ENCODE data around the gene SLC45A1.

The SLC45A1 gene

GRCh38 chr1:8352471-8352845 is 34.5 kb downstream of the SLC45A1 start:
- TF ChIP-seq TAF1 (IDR thresholded peaks at IDR 0.05; ENCODE audit: borderline replicate concordance, insufficient read depth, low read length) (no peak), POLR2AphosphoS5 (IDR thresholded peaks at IDR 0.05; ENCODE audit: low read depth, low read length) (no peak), SIN3A (IDR thresholded peaks at IDR 0.05; ENCODE audit: borderline replicate concordance, insufficient read depth, low read length) (no peak), FOXP2 (optimal IDR thresholded peaks at IDR 0.05; ENCODE audit: borderline replicate concordance, extremely low read depth, extremely low read length, insufficient read depth) (no peak), REST (IDR thresholded peaks at IDR 0.05; ENCODE audit: insufficient read depth in 1 of 2, low read depth in 2 of 2, low read length in 2 of 2) (no peak)

GRCh38 chr1:8352886-8353785 is 35.2 kb downstream of the SLC45A1 start:
- TF ChIP-seq SIN3A (IDR thresholded peaks at IDR 0.05; ENCODE audit: borderline replicate concordance, insufficient read depth, low read length) (no peak), REST (IDR thresholded peaks at IDR 0.05; ENCODE audit: insufficient read depth in 1 of 2, low read depth in 2 of 2, low read length in 2 of 2) (no peak)

- no peak for TF ChIP-seq SIN3A (IDR thresholded peaks at IDR 0.05; ENCODE audit: borderline replicate concordance, insufficient read depth, low read length)
- no peak for TF ChIP-seq FOXP2 (optimal IDR thresholded peaks at IDR 0.05; ENCODE audit: borderline replicate concordance, extremely low read depth, extremely low read length, insufficient read depth)
- no peak for TF ChIP-seq REST (IDR thresholded peaks at IDR 0.05; ENCODE audit: insufficient read depth in 1 of 2, low read depth in 2 of 2, low read length in 2 of 2)
- TF ChIP-seq POLR2AphosphoS5 (IDR thresholded peaks at IDR 0.05; ENCODE audit: low read depth, low read length) = no peak
These were observed 36.1 kb downstream of the SLC45A1 start for GRCh38 chr1:8354038-8354437.

- no peak for TF ChIP-seq TAF1 (IDR thresholded peaks at IDR 0.05; ENCODE audit: borderline replicate concordance, insufficient read depth, low read length)
- no peak for TF ChIP-seq FOXP2 (optimal IDR thresholded peaks at IDR 0.05; ENCODE audit: borderline replicate concordance, extremely low read depth, extremely low read length, insufficient read depth)
- no peak for TF ChIP-seq REST (IDR thresholded peaks at IDR 0.05; ENCODE audit: insufficient read depth in 1 of 2, low read depth in 2 of 2, low read length in 2 of 2)
- TF ChIP-seq POLR2AphosphoS5 (IDR thresholded peaks at IDR 0.05; ENCODE audit: low read depth, low read length) = no peak
- TF ChIP-seq SIN3A (IDR thresholded peaks at IDR 0.05; ENCODE audit: borderline replicate concordance, insufficient read depth, low read length) = no peak
These were observed 37.7 kb downstream of the SLC45A1 start for GRCh38 chr1:8355439-8356255.

Measured in PFSK-1 (cell line).